ENCODE measurements around the gene IFT22. TPM values are rescaled to one million over a fixed set of nuclear protein-coding genes. Genes with fewer than 3 reads are reported as not detected.

Gene IFT22
- total and polyA plus RNA-seq, 2 experiments from 2014 or later = 40.1 to 52.1 TPM

DNA sequence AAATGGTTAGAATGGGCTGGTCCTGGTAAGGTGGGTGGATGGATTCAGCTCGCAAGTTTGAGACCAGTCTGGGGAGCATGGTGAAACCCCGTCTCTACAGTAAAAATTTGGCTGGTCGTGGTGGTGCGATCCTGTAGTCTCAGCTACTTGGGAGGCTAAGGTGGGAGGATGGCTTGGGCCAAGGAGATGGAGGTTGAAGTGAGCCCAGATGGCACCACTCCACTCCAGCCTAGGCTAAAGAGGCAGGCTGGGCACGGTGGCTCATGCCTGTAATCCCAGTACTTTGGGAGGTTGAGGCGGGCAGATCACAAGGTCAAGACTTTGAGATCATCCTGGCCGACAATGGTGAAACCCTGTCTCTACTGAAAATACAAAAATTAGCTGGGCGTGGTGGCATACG lies 15.3 kb downstream of the IFT22 start:
- H3K9me3 ChIP-seq (ENCODE audit: low read depth) = no peaks in the 10 kb centered on the region
- no peak overlapping the region for H3K27ac ChIP-seq
- H3K4me1 ChIP-seq (ENCODE audit: insufficient read depth) = no peaks in the 10 kb centered on the region
- DNase-seq = no peak
- no peak overlapping the region for H3K9ac ChIP-seq
- 63 to 71% methylated on average over 8 to 9 of the region's 9 CpGs for WGBS, 2 experiments (ENCODE audit: low coverage in 1 of 2, low lambda C conversion rate in 2 of 2, missing lambda C conversion rate in 2 of 2)
- 0 out of 2 replicates have a peak, but pooled peaks cover 3% of the 10 kb centered on the region for H3F3A ChIP-seq (ENCODE audit: insufficient read depth)
- no peak overlapping the region for H3K4me2 ChIP-seq (ENCODE audit: unreplicated experiment)
- TF ChIP-seq EZH2phosphoT487 (IDR thresholded peaks at IDR 0.05; ENCODE audit: insufficient read depth, low read depth) = no peak
- TF ChIP-seq EZH2 (IDR thresholded peaks at IDR 0.05; ENCODE audit: insufficient read depth, poor library complexity, severe bottlenecking) = no peak
- H3K4me3 ChIP-seq = no peak overlapping the region
- in situ Hi-C loops (cut with MboI) = no loop called here
- peaks cover 61% of the 10 kb centered on the region for H3K27me3 ChIP-seq (replicated peaks; ENCODE audit: insufficient read depth)
- no peaks in the 10 kb centered on the region for H3K9me2 ChIP-seq (ENCODE audit: insufficient read depth)
- no peaks in the 10 kb centered on the region for H3K79me2 ChIP-seq (ENCODE audit: insufficient read depth)
- H2AFZ ChIP-seq = no peak overlapping the region
- no peaks in the 10 kb centered on the region for H3K36me3 ChIP-seq (ENCODE audit: low read depth)
- no peaks in the 10 kb centered on the region for H4K20me1 ChIP-seq (ENCODE audit: insufficient read depth)

DNA sequence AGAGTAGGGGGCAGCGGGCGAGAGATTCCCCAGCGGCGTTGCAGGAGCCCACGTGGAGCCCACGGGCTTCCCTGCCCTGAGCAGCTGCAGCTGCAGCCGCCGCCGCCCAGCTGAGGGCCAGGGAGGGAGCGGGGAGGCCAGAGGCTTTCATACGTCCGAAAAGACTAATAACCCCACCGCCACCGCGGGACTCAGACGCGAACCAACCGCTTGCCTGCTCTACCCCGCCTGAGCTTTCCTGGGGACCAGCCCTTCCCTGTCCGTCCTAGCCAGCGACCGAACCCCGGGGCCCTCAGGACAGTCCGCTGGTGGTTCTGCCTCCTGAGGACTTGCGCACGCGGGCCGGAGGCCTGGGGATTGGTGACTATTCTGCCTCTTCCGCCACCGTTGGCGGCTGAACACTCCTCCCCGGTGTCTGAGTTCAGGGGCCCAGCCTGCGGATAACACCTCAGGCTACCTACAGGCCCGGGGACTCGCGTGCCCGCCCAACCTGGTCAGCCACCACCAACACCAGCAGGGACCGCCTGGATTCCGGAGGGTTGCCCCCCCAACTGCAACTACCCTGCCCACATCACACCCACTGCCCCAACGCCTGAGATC lies 18.4 kb downstream of the IFT22 start:
- DNase-seq = peak; percentile 19
- no peaks in the 10 kb centered on the region for H3K79me2 ChIP-seq (ENCODE audit: insufficient read depth)
- H3K4me2 ChIP-seq (ENCODE audit: unreplicated experiment) = no peak overlapping the region
- no peaks in the 10 kb centered on the region for H4K20me1 ChIP-seq (ENCODE audit: insufficient read depth)
- H3F3A ChIP-seq (ENCODE audit: insufficient read depth) = 0 out of 2 replicates have a peak, but pooled peaks cover 3% of the 10 kb centered on the region
- no peaks in the 10 kb centered on the region for H3K4me1 ChIP-seq (ENCODE audit: insufficient read depth)
- H3K4me3 ChIP-seq = no peak overlapping the region
- peaks cover 85% of the 10 kb centered on the region for H3K27me3 ChIP-seq (replicated peaks; ENCODE audit: insufficient read depth)
- no peaks in the 10 kb centered on the region for H3K9me2 ChIP-seq (ENCODE audit: insufficient read depth)
- TF ChIP-seq EZH2 (IDR thresholded peaks at IDR 0.05; ENCODE audit: insufficient read depth, poor library complexity, severe bottlenecking) = no peak
- no peak for TF ChIP-seq EZH2phosphoT487 (IDR thresholded peaks at IDR 0.05; ENCODE audit: insufficient read depth, low read depth)
- no peaks in the 10 kb centered on the region for H3K36me3 ChIP-seq (ENCODE audit: low read depth)
- no peak overlapping the region for H3K9ac ChIP-seq
- H2AFZ ChIP-seq = peak overlapping the region; percentile 29; the same call in 1 of the 2 replicates
- in situ Hi-C loops (cut with MboI) = no loop called here
- no peak overlapping the region for H3K27ac ChIP-seq
- WGBS, 2 experiments (ENCODE audit: low coverage in 1 of 2, low lambda C conversion rate in 2 of 2, missing lambda C conversion rate in 2 of 2) = 5 to 10% methylated on average over 29 to 40 of the region's 40 CpGs
- H3K9me3 ChIP-seq (ENCODE audit: low read depth) = no peaks in the 10 kb centered on the region

DNA sequence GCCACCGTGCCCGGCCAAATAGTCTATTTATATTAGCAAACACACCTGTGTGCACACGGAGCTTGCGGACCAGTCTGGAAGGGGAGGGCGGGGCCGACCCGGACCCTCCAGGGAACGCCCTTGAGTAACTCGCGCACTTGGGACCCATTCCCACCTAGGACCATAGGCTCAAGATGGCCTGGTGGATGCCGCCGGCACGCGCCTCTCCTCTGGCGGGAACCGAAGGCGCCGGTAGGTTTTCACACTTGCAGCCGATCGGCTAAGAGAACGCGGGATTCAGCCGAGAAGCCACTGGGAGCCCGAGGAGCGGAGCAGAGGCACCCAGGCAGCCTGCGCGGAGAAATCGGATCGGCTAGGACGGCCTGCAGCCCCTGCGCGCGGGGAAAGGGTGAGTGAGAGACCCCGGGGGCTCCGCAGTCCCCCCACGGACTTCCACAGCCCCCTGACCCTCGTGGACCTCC lies 18.9 kb downstream of the IFT22 start:
- Histone ChIP-seq H3F3A (ENCODE audit: insufficient read depth) (0 out of 2 replicates have a peak, but pooled peaks cover 3% of the 10 kb centered on the region), H3K4me2 (ENCODE audit: unreplicated experiment) (no peak overlapping the region), H3K27me3 (replicated peaks; ENCODE audit: insufficient read depth) (peaks cover 85% of the 10 kb centered on the region), H3K79me2 (ENCODE audit: insufficient read depth) (no peaks in the 10 kb centered on the region), H3K4me1 (ENCODE audit: insufficient read depth) (no peaks in the 10 kb centered on the region), H3K9me3 (ENCODE audit: low read depth) (no peaks in the 10 kb centered on the region), H2AFZ (peak overlapping the region; percentile 29; the same call in 1 of the 2 replicates), H3K36me3 (ENCODE audit: low read depth) (no peaks in the 10 kb centered on the region), H3K9me2 (ENCODE audit: insufficient read depth) (no peaks in the 10 kb centered on the region), H3K9ac (no peak overlapping the region), H3K4me3 (no peak overlapping the region), H4K20me1 (ENCODE audit: insufficient read depth) (no peaks in the 10 kb centered on the region), H3K27ac (no peak overlapping the region)
- in situ Hi-C loops (cut with MboI) = no loop called here
- DNase-seq = no peak
- TF ChIP-seq EZH2 (IDR thresholded peaks at IDR 0.05; ENCODE audit: insufficient read depth, poor library complexity, severe bottlenecking) = no peak
- 0 out of 2 replicates have a peak, but pooled peaks have one; percentile 31 for TF ChIP-seq EZH2phosphoT487 (IDR thresholded peaks at IDR 0.05; ENCODE audit: insufficient read depth, low read depth)
- WGBS, 2 experiments (ENCODE audit: low coverage in 1 of 2, low lambda C conversion rate in 2 of 2, missing lambda C conversion rate in 2 of 2) = 4 to 7% methylated on average over 26 to 37 of the region's 37 CpGs

DNA sequence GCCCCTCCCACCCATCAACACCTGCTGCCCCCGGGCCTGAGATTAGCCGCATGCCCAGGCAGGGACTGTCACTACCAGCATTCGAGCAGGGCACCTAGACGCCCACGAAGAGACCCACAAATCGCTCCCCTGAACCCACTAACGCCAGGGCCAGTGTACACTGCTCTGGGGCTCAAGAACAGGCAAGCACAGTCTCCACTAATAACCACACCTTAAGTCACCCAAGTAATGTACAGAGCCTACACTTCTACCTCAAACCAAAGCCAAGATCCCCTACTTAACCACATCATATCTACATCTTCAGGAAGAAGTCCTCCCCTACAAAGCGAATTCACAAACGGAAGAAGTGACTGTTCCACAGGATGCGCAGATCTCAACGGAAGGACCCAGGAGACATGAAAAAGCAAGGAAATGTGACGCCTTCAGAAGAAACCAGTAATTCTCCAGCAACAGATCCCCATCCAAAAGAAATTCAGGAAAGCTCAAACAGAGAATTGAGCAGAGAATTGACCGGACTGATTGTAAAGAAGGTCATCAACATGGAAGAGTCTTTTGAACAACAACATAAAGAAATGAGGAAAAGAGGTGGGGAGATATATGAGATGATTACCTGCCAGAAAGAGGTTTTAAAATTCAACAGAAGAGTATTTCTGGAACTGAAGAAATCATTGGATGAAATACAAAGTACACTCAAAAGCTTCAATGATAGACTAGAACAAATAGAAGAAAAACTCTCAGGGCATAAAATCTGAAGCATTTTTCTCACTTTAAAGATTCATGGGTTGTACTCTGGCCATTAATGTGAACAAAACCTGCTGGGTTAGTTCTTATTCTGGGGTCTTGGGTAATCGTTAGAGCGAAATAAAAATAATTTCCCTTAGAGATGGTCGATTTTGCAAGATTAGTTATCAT lies 20.9 kb downstream of the IFT22 start:
- Histone ChIP-seq H3K4me2 (ENCODE audit: unreplicated experiment) (no peak overlapping the region), H3K4me1 (ENCODE audit: insufficient read depth) (no peaks in the 10 kb centered on the region), H3K9me2 (ENCODE audit: insufficient read depth) (no peaks in the 10 kb centered on the region), H4K20me1 (ENCODE audit: insufficient read depth) (no peaks in the 10 kb centered on the region), H3K27ac (no peak overlapping the region), H3K9me3 (ENCODE audit: low read depth) (no peaks in the 10 kb centered on the region), H3K9ac (no peak overlapping the region), H3F3A (ENCODE audit: insufficient read depth) (0 out of 2 replicates have a peak, but pooled peaks cover 3% of the 10 kb centered on the region), H3K79me2 (ENCODE audit: insufficient read depth) (no peaks in the 10 kb centered on the region), H3K4me3 (no peak overlapping the region), H3K36me3 (ENCODE audit: low read depth) (no peaks in the 10 kb centered on the region), H2AFZ (no peak overlapping the region), H3K27me3 (replicated peaks; ENCODE audit: insufficient read depth) (peaks cover 77% of the 10 kb centered on the region)
- no peak for TF ChIP-seq EZH2phosphoT487 (IDR thresholded peaks at IDR 0.05; ENCODE audit: insufficient read depth, low read depth)
- no peak for TF ChIP-seq EZH2 (IDR thresholded peaks at IDR 0.05; ENCODE audit: insufficient read depth, poor library complexity, severe bottlenecking)
- in situ Hi-C loops (cut with MboI) = no loop called here
- WGBS, 2 experiments (ENCODE audit: low coverage in 1 of 2, low lambda C conversion rate in 2 of 2, missing lambda C conversion rate in 2 of 2) = 59 to 60% methylated on average over 16 of the region's 16 CpGs
- no peak for DNase-seq
